Gastrocnemius medialis (tissue), 4 donors: Measurements from ENCODE around the gene LPO. TPM values are rescaled to one million over a fixed set of nuclear protein-coding genes. Genes with fewer than 3 reads are reported as not detected.

Experiments used
- ATAC-seq, 2 donors: fragments of 150-250 bp; one replicate each; pipeline ENCODE4 v1.9.1; 2016
- DNase-seq, 2 donors: peaks; one replicate each; pipeline ENCODE4 v3.0.0-alpha.2; 2019
- H3K27ac ChIP-seq, 4 donors: fragments of 200-600 bp; sonication (generic); 1 replicate in 1 of 4; 2 replicates in 3 of 4; pipeline ENCODE4 v1.5.1; 2016 to 2018; ENCODE audit warnings: mild to moderate bottlenecking in 2 of 4, moderate library complexity in 1 of 4
- H3K27me3 ChIP-seq, 3 donors: fragments of 200-600 bp; sonication (generic) in 2 of 3; 1 replicate in 1 of 3; 2 replicates in 2 of 3; pipeline versions ENCODE4 v1.5.1 to v1.6.0; 2016 to 2019; ENCODE audit warnings: mild to moderate bottlenecking in 1 of 3, moderate library complexity in 1 of 3
- H3K36me3 ChIP-seq, 2 donors: fragments of 200-600 bp; sonication (generic) in 1 of 2; one replicate each; pipeline ENCODE4 v1.5.1; 2017 to 2018
- H3K4me1 ChIP-seq, 2 donors: fragments of 200-600 bp; sonication (generic) in 1 of 2; one replicate each; pipeline ENCODE4 v1.5.1; 2016 to 2017; ENCODE audit warnings: mild to moderate bottlenecking in 2 of 2
- H3K4me3 ChIP-seq, 4 donors: fragments of 200-600 bp; sonication (generic) in 3 of 4; 1 replicate in 1 of 4; 2 replicates in 3 of 4; pipeline ENCODE4 v1.5.1; 2016 to 2019; ENCODE audit warnings: mild to moderate bottlenecking in 2 of 4
- H3K9me3 ChIP-seq, 3 donors: fragments of 200-600 bp; sonication (generic) in 2 of 3; 1 replicate in 1 of 3; 2 replicates in 2 of 3; pipeline ENCODE4 v1.5.1; 2016 to 2019
- CTCF ChIP-seq, 5 experiments: fragments of 450-650 bp in 3 of 5; fragments of 200-600 bp in 2 of 5; sonication (generic) in 2 of 5; IDR thresholded peaks in 4 of 5; conservative IDR thresholded peaks in 1 of 5; 1 replicate in 4 of 5; 2 replicates in 1 of 5; pipeline ENCODE4 v1.5.1; 2016 to 2019; ENCODE audit warnings: antibody characterized with exemption in 5 of 5, mild to moderate bottlenecking in 3 of 5, moderate library complexity in 3 of 5
- POLR2A ChIP-seq, 2 donors: fragments of 450-650 bp; IDR thresholded peaks; one replicate each; pipeline ENCODE4 v1.6.1; 2017; ENCODE audit warnings: antibody characterized with exemption in 2 of 2, mild to moderate bottlenecking in 2 of 2, moderate library complexity in 2 of 2
- in situ Hi-C, 4 donors: fragments of 200-750 bp; cut with MboI; loops; one replicate each; pipeline versions ENCODE4 v1.15.0 to v1.8.0; 2017; ENCODE audit warnings: low sequenced_read_pairs in 4 of 4
- intact Hi-C: fragments of 100-400 bp; cut with DNase I; formaldehyde crosslinking; loops from one replicate; pipeline ENCODE4 v1.15.1; 2023; ENCODE audit warnings: low total_unique reads
- total RNA-seq, 4 donors: library from RNA; depleted of rRNA; stranded (reverse); fragments of >200 nt; gene quantifications; one replicate each; pipeline versions ENCODE4 v1.1.0 to v1.2.3, GENCODE V29; 2016

LPO gene
- total RNA-seq, 4 donors from 2014 or later = not detected

- TF ChIP-seq POLR2A (IDR thresholded peaks at IDR 0.05) (no peak), CTCF (IDR thresholded peaks at IDR 0.05 in 4 of 5, conservative IDR thresholded peaks at IDR 0.05 in 1 of 5) (no peak)
- Histone ChIP-seq H3K9me3 (no peaks in the 10 kb centered on the region), H3K4me1 (peaks cover 0 to 10% of the 10 kb centered on the region in 2 donors), H3K4me3 (no peak overlapping the region), H3K36me3 (no peaks in the 10 kb centered on the region), H3K27ac (no peak overlapping the region), H3K27me3 (peaks cover 11 to 16% (median 12%) of the 10 kb centered on the region in 3 donors)
- in situ Hi-C loops = no loop called here
- DNase-seq (no peak), ATAC-seq (no peak)
- intact Hi-C loops = no loop called here
Measured at GRCh38 chr17:58245428-58246103, 7.2 kb downstream of the LPO start.

- Histone ChIP-seq H3K36me3 (no peaks in the 10 kb centered on the region), H3K27me3 (peaks cover 9 to 16% (median 12%) of the 10 kb centered on the region in 3 donors), H3K27ac (no peak overlapping the region), H3K4me1 (peaks cover 0 to 10% of the 10 kb centered on the region in 2 donors), H3K9me3 (no peaks in the 10 kb centered on the region), H3K4me3 (no peak overlapping the region)
- in situ Hi-C loops (no loop called here), intact Hi-C loops (no loop called here)
- DNase-seq (no peak), ATAC-seq (no peak)
- TF ChIP-seq CTCF (IDR thresholded peaks at IDR 0.05 in 4 of 5, conservative IDR thresholded peaks at IDR 0.05 in 1 of 5) (no peak), POLR2A (IDR thresholded peaks at IDR 0.05) (no peak)
Measured at GRCh38 chr17:58246104-58246740, 7.8 kb downstream of the LPO start.

- Histone ChIP-seq H3K36me3 (no peaks in the 10 kb centered on the region), H3K27ac (no peak overlapping the region), H3K27me3 (peaks cover 9 to 16% (median 9%) of the 10 kb centered on the region in 3 donors), H3K9me3 (no peaks in the 10 kb centered on the region), H3K4me3 (no peak overlapping the region), H3K4me1 (peaks cover 0 to 10% of the 10 kb centered on the region in 2 donors)
- intact Hi-C loops = no loop called here
- TF ChIP-seq CTCF (IDR thresholded peaks at IDR 0.05 in 4 of 5, conservative IDR thresholded peaks at IDR 0.05 in 1 of 5) (no peak), POLR2A (IDR thresholded peaks at IDR 0.05) (no peak)
- ATAC-seq (no peak), DNase-seq (no peak)
- in situ Hi-C loops = no loop called here
Measured at GRCh38 chr17:58246781-58247180, 8.4 kb downstream of the LPO start.

GRCh38 chr17:58247511-58248363 lies 9.4 kb downstream of the LPO start:
- no peak for DNase-seq

More at GRCh38 chr17:58247511-58248363, 9.4 kb downstream of the LPO start:
- no peaks in the 10 kb centered on the region for H3K36me3 ChIP-seq
- no peak overlapping the region for H3K27ac ChIP-seq
- ATAC-seq = no peak
- intact Hi-C loops = no loop called here
- TF ChIP-seq POLR2A (IDR thresholded peaks at IDR 0.05) (no peak), CTCF (IDR thresholded peaks at IDR 0.05 in 4 of 5, conservative IDR thresholded peaks at IDR 0.05 in 1 of 5) (no peak)
- H3K4me3 ChIP-seq = no peak overlapping the region
- H3K9me3 ChIP-seq = no peaks in the 10 kb centered on the region
- peaks cover 9 to 16% (median 9%) of the 10 kb centered on the region in 3 donors for H3K27me3 ChIP-seq
- in situ Hi-C loops = no loop called here
- peaks cover 0 to 10% of the 10 kb centered on the region in 2 donors for H3K4me1 ChIP-seq
